NOMO-1 treated with DMSO at 0.1 percent for 48 hours (cell line): Measurements from ENCODE around the gene IL31RA.
"Not testable (repeated sequence)": the region's sequence is repeated elsewhere in the genome, so short reads cannot be mapped to it uniquely, and the experiment has no call there.

Experiments used
- DNase-seq: peaks from one replicate; lab custom pipeline; 2025; ENCODE audit not compliant: unreplicated experiment; lab: John Stamatoyannopoulos, UW

The IL31RA gene

GRCh38 chr5:55850839-55851674, at the start of gene IL31RA:
IL31RA (plus strand) TSS chr5:55851357; CDS start chr5:55851571, 214 bp downstream.
- peak; percentile 76 for DNase-seq

- not testable (repeated sequence) for DNase-seq
These were observed 42.3 kb upstream of the IL31RA start for GRCh38 chr5:55808814-55809213.

- not testable (repeated sequence) for DNase-seq
These were observed 35.2 kb upstream of the IL31RA start for GRCh38 chr5:55815939-55816338.

- DNase-seq, result peak; percentile 10
These were observed 34.8 kb upstream of the IL31RA start for GRCh38 chr5:55816342-55816741.

GRCh38 chr5:55817030-55817429, 34.1 kb upstream of the IL31RA start:
- DNase-seq, result no peak

- DNase-seq, result no peak
These were observed 30.7 kb upstream of the IL31RA start for GRCh38 chr5:55820488-55820887.

- no peak for DNase-seq
These were observed 29.2 kb upstream of the IL31RA start for GRCh38 chr5:55821731-55822512.

GRCh38 chr5:55823151-55823796, 27.9 kb upstream of the IL31RA start:
- no peak for DNase-seq

GRCh38 chr5:55829956-55830355, 21.2 kb upstream of the IL31RA start:
- DNase-seq, result no peak

GRCh38 chr5:55832446-55832845, 18.7 kb upstream of the IL31RA start:
- DNase-seq, result no peak

GRCh38 chr5:55836191-55836590, 15.0 kb upstream of the IL31RA start:
- DNase-seq, result no peak

- DNase-seq, result no peak
These were observed 9.2 kb upstream of the IL31RA start for GRCh38 chr5:55841976-55842375.

GRCh38 chr5:55847837-55848236, 3.3 kb upstream of the IL31RA start:
- no peak for DNase-seq

GRCh38 chr5:55848783-55849182, 2.4 kb upstream of the IL31RA start:
- DNase-seq, result no peak

- peak; percentile 39 for DNase-seq
These were observed 470 bp downstream of the IL31RA start for GRCh38 chr5:55851675-55851979.

- DNase-seq, result peak; percentile 69
These were observed 1.3 kb downstream of the IL31RA start for GRCh38 chr5:55852503-55852902.

- DNase-seq, result peak; percentile 54
These were observed 2.0 kb downstream of the IL31RA start for GRCh38 chr5:55853041-55853670.

GRCh38 chr5:55853818-55854217, 2.7 kb downstream of the IL31RA start:
- no peak for DNase-seq

GRCh38 chr5:55855509-55855908, 4.4 kb downstream of the IL31RA start:
- DNase-seq, result peak; percentile 21

- peak; percentile 96 for DNase-seq
These were observed 5.5 kb downstream of the IL31RA start for GRCh38 chr5:55856516-55857246.

- no peak for DNase-seq
These were observed 6.1 kb downstream of the IL31RA start for GRCh38 chr5:55857247-55857640.
